DMS79 (cell line): ENCODE results near the gene RPS28.
"Not testable (repeated sequence)": the region's sequence is repeated elsewhere in the genome, so short reads cannot be mapped to it uniquely, and the experiment has no call there.

Experiments
- DNase-seq: peaks from one replicate; lab custom pipeline; 2025; lab: John Stamatoyannopoulos, UW

Gene RPS28

DNA sequence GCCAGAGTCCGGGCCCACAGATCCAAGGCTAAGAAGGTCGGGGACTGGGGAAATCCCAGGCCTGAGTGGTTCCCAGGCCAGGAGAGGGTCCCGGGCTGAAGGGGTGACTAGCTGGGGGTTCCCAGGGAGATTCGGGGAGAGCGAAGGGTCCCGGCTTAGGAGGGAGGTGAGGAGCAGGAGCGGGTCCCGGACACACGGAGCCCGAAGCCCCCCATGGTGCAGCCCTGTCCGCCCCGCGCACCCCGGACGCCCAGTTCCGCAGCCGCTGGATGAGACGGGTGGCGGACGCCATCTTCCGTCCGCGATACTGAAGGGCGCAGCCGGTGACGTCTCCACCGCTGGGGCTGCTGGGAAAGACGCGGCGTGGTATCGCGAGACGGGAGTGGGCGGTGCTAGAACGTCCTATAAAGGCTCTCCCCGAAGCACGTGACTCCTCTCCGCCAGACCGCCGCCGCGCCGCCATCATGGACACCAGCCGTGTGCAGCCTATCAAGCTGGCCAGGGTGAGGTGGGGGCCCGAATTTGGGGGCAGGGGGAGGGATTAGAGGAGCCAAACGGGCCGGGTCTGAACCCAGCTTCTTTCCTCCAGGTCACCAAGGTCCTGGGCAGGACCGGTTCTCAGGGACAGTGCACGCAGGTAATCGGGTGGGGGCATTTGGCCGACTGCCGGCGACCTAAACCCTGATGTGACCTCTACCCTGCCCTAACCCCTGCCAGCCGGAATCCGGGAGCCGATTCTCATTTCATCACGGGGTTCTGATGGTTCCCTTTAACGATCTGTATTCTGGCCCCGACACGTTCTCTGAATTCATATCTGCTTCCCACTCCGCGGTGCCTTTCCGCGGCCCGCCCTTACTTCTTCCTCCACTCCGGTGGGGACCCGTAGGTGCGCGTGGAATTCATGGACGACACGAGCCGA, at the start of gene RPS28, which contains the start of gene NDUFA7:
RPS28 (plus strand) TSS at position 430 of the 919 bp plus-strand sequence; CDS start at position 465, 35 bp downstream.
NDUFA7 (minus strand) TSS at position 309 of the 919 bp plus-strand sequence; CDS start at position 292, 17 bp downstream.
- DNase-seq: peak; percentile 75

DNA sequence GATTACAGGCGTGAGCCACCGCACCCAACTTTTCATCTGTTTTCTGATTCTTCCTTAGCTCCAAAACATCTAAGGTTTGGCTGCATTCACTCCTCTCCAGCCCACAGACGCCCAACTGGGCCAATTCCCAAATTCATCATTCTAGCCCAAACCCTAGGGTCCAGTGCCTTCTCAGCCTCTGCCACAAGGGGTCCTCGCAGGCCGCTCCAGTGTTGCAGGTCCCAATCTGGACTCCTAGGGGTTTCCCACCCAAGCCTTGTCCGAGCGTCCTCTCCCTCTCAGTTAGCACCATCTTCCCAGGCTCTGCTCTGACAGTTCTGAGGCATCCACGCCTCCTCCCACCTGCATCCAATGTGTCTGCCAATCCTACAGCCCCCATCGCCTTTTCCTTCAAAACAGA, 44.8 kb upstream of the RPS28 start:
- not testable (repeated sequence) for DNase-seq

DNA sequence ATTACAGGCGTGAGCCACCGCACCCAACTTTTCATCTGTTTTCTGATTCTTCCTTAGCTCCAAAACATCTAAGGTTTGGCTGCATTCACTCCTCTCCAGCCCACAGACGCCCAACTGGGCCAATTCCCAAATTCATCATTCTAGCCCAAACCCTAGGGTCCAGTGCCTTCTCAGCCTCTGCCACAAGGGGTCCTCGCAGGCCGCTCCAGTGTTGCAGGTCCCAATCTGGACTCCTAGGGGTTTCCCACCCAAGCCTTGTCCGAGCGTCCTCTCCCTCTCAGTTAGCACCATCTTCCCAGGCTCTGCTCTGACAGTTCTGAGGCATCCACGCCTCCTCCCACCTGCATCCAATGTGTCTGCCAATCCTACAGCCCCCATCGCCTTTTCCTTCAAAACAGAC, 30.0 kb upstream of the RPS28 start:
- DNase-seq: not testable (repeated sequence)

- DNase-seq: no peak
Observed at GRCh38 chr19:8302357-8302691, 19.0 kb upstream of the RPS28 start.

DNA sequence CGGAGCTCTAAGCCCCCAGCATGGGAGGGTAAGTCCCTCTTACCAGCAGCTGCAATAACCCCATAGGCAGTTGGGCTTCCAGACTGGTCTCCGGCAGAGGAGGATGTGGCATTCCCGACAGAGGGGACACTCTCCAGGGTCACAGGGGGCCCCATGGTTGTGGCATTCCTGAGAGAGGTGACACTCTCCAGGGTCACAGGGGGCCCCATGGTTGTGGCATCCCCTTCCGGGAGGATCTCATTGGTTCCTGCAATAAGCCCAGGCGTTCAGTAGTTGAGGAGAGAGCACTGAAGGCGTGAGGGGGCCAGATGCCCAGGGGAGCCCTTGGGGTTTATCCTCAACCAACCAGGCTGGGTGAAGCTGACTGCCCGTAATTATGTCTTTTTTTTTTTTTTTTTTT, 18.6 kb upstream of the RPS28 start:
- no peak for DNase-seq

GRCh38 chr19:8304841-8305621, 16.3 kb upstream of the RPS28 start:
- no peak for DNase-seq

DNA sequence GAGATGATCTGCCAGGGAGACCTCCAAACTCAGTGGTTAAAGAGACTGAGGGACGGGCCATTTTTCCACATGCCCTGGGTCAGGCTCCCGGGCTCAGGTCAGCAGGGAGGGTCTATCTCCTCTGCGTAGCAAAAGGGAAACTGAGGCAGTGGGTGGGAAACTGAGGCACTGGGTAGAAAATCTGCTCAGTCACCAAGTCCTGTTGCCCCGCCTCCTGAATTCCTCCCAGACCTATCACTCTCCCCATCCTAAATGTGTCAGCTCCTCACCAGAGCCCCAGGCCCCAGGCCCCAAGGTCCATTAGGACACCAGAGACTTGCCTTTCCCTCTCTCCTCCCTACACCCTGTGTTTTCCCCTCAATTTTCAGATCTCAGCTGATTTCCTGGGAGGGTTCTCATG, 15.5 kb upstream of the RPS28 start:
- DNase-seq: no peak

GRCh38 chr19:8306235-8307054, 14.9 kb upstream of the RPS28 start:
- no peak for DNase-seq

GRCh38 chr19:8307400-8307964, 13.8 kb upstream of the RPS28 start:
- no peak for DNase-seq

DNA sequence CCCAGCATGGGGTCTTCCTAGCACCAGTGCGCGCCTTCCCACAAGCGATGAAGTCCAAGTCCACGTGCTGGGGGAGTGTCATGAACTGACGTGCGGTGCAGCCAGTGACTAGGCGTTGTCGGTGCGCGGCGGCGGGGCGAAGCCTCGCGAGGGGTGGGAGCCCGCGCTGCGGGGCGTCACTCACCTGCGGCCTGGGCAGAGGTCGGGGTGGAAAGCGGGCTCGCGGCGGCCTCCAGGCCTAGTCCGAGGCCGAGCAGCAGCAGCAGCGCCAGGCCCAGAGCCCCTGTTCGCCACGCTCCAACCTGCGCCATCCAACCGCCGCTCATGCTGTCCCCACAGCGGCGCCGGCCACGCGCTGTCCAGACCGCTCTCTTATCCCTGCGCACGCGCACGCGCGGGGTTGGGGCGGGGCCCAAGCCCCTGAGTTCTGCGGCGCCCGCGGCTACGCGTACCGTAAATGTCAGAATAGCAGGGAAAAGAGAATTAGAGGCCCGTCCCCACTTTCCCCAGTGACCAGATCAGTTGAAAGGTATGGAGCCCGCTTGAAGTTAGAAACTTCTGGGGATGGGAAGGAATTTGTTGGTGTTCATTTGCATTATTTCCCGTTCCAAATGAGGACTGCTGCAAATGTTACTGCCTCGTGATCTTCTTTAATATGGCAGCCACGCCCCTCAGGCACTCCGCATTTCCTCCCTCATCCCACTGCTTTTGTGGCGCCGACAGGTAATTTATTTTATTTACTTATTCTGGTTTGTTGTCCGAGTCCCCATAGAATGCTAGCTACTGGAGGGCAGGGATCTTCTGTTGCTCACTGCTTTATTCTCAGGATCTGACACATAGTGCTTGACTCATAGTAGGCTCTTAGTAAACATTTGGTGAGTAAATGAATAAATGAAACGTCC, 13.1 kb upstream of the RPS28 start, which contains the start of gene CD320:
CD320 (minus strand) TSS at position 394 of the 902 bp plus-strand sequence; CDS start at position 326, 68 bp downstream.
- DNase-seq: peak; percentile 77

DNA sequence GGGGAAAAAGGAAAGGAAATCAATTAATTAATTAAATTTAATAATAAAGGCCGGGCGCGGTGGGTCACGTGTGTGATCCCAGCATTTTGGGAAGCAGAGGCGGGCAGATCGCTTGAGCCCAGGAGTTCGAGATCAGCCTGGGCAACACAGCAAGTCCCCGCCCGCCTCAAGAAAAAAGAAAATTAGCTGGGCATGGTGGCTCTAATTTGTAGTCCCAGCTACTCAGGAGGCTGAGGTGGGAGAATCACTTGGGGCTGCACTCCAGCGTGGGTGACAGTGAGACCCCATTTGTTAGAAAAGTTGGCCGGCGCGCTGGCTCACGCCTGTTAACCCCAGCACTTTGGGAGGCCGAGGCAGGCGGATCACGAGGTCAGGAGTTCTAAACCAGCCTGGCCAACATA, 12.4 kb upstream of the RPS28 start:
- no peak for DNase-seq

- no peak for DNase-seq
Observed at GRCh38 chr19:8310342-8311055, 10.8 kb upstream of the RPS28 start.

- no peak for DNase-seq
Observed at GRCh38 chr19:8311461-8312260, 9.6 kb upstream of the RPS28 start.

DNA sequence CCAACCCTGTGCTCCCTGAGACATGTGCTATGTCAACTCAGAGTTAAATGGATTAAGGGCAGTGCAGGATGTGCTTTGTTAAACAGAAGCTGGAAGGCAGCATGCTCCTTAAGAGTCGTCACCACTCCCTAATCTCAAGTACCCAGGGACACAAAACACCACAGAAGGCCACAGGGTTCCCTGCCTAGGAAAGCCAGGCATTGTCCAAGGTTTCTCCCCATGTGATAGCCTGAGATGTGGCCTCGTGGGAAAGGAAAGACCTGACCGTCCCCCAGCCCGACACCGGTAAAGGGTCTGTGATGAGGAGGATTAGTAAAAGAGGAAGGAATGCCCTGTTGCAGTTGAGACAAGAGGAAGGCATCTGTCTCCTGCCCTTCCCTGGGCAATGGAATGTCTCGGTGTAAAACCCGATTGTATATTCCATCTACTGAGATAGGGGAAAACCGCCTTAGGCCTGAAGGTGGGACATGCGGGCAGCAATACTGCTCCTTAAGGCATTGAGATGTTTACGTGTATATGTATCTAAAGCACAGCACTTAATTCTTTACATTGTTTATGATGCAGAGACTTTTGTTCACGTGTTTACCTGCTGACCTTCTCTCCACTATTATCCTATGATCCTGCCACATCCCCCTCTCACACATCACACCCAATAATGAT, 6.2 kb upstream of the RPS28 start:
- not testable (repeated sequence) for DNase-seq

DNA sequence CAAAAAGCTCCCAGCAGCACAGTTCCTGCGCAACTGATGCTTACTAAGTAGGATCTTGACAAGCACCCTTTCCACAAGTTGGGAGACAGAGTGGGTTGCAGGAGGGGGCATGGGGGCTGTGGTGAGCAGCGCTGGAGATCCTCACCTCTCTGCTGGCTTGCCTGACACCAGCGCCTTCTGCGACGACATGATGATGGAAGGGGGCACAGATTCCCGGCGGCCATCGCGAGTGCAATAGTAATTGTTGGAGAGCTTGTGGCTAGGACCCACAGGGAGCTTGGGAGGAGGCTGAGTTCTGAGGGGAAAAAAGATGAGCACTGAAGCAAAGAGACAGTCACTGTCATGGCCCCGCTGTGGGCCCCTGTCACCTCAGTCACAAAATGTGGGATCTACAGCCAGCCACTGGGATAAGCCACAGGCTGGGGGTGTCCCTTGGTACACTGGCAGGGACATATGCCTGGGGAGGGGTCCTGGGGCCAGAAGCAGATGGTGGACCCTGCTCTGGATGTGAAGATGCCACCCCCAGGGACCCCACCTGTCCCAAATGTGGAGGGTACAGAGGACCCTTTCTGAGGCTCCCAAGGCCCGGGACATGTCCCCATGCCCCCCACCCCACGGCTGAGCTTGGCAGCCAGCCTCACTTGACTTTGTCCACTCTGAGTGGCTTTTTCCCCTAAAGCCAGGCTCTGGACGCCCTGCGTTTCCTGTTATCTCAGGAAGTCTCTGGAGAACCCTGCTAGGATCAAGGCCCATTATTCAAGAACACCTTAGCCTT, 4.8 kb upstream of the RPS28 start:
- no peak for DNase-seq

GRCh38 chr19:8318835-8319234, 2.5 kb upstream of the RPS28 start:
- DNase-seq: not testable (repeated sequence)

DNA sequence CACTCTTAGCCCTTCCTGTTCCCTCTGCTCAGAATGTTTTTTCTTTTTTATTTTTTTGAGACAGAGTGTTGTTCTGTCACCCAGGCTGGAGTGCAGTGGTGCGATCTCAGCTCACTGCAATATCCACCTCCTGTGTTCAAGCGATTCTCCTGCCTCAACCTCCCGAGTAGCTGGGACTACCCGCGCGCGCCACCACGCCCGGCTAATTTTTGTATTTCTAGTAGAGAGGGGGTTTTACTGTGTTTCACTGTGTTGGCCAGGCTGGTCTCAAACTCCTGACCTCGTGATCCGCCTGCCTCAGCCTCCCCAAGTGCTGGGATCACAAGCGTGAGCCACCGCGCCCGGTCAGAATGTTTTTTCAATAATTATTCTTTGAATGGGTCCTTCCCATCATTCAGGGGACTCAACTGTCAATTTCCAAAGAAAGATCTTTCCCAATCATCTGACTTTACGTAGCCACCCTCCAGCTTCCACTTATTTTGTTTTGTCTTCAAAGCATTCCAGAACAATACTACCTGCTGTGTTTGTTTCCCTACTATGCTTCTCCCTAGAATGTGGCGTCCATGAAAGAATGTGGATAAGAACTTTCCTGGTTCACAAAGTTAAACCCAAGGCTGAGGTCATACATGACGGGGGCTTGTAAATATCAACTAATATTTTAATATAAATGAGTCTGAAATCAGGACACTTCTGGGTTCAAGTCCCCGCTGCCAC, 1.3 kb upstream of the RPS28 start:
- no peak for DNase-seq
